NT2/D1 (cell line): Measurements from ENCODE around the gene DLL3.

Source experiments
- DNase-seq: peaks from one replicate; pipeline ENCODE4 v3.0.0-alpha.2; 2011; ENCODE audit warnings: low read depth, low spot score
- H3K27me3 ChIP-seq: 2 replicates; pipeline ENCODE4 v1.6.0; 2011; ENCODE audit warnings: mild to moderate bottlenecking; ENCODE audit not compliant: insufficient read length, insufficient read depth
- H3K36me3 ChIP-seq: 2 replicates; pipeline ENCODE4 v1.6.1; 2011; ENCODE audit warnings: mild to moderate bottlenecking, low read length, mixed read lengths; ENCODE audit not compliant: insufficient read depth, insufficient read length
- H3K4me1 ChIP-seq: 2 replicates; pipeline ENCODE4 v1.5.1; 2011; ENCODE audit not compliant: insufficient read depth, insufficient read length
- H3K4me3 ChIP-seq: 2 replicates; pipeline ENCODE4 v1.5.1; 2011; ENCODE audit warnings: low read depth; ENCODE audit not compliant: insufficient read length
- H3K9ac ChIP-seq: 2 replicates; pipeline ENCODE4 v1.6.0; 2011; ENCODE audit warnings: low read depth; ENCODE audit not compliant: insufficient read length
- H3K9me3 ChIP-seq: 2 replicates; pipeline ENCODE4 v1.5.1; 2011; ENCODE audit warnings: mild to moderate bottlenecking, low read length; ENCODE audit not compliant: insufficient read depth
- SUZ12 ChIP-seq: IDR thresholded peaks from 2 replicates; pipeline ENCODE4 v1.6.1; 2011; ENCODE audit not compliant: insufficient read length, insufficient read depth; ENCODE audit errors: extremely low read depth
- YY1 ChIP-seq: IDR thresholded peaks from 2 replicates; pipeline ENCODE4 v1.6.1; 2011; ENCODE audit not compliant: insufficient read length, insufficient read depth
- ZNF274 ChIP-seq: IDR thresholded peaks from 2 replicates; pipeline ENCODE4 v1.6.1; 2011; ENCODE audit warnings: mild to moderate bottlenecking, low read depth, low read length

DLL3 gene

DNA sequence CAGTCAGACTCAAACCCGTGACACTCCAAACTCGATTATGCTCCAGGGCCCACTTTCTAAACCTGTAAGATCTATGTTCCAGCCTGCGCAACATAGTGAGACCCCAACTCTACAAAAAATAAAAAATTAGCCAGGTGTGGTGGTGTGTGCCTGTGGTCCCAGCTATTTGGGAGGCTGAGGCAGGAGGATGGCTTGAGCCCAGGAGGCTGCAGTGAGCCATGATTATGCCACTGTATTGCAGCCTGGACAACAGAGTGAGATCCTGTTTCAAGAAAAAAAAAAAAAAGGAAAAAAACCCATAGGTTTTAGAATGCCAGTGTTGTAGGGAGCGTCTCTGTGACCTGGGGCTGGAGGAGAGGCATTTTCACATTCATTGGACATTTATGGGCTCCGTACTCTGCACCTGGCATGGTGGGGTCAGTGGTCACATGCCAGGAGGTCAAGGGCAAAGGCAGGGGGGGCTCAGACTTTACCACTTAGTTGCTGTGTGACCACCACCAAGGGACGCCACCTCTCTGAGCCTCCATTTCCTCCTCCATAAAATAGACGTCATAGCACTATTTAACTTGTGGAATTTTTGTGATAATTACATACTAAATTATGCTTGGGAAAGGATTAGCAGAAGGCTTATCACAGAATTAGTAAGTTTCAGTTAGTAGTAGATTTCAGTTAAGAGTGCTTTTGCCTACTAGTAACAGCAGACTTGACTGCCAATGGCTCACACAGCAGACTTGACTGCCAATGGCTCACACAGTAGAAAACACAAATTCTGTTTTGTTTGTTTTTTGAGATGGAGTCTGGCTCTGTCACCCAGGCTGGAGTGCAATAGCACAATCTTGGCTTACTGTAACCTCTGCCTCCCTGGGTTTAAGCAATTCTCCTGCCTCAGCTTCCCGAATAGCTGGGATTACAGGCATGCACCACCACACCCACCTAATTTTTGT is 22.1 kb downstream of the DLL3 start:
- no peaks in the 10 kb centered on the region for H3K36me3 ChIP-seq
- no peaks in the 10 kb centered on the region for H3K4me1 ChIP-seq
- H3K27me3 ChIP-seq = peaks cover 6% of the 10 kb centered on the region
- H3K4me3 ChIP-seq = no peak overlapping the region
- no peak overlapping the region for H3K9ac ChIP-seq
- no peaks in the 10 kb centered on the region for H3K9me3 ChIP-seq
- no peak for DNase-seq
- no peak for TF ChIP-seq YY1
- no peak for TF ChIP-seq SUZ12
- no peak for TF ChIP-seq ZNF274

- no peak overlapping the region for H3K9ac ChIP-seq
- no peak overlapping the region for H3K4me3 ChIP-seq
- no peak for DNase-seq
- no peaks in the 10 kb centered on the region for H3K4me1 ChIP-seq
- H3K9me3 ChIP-seq = no peaks in the 10 kb centered on the region
- TF ChIP-seq ZNF274 (no peak), SUZ12 (no peak)
- H3K36me3 ChIP-seq = no peaks in the 10 kb centered on the region
- no peaks in the 10 kb centered on the region for H3K27me3 ChIP-seq
These were observed 25.7 kb downstream of the DLL3 start for GRCh38 chr19:39524495-39524894.

DNA sequence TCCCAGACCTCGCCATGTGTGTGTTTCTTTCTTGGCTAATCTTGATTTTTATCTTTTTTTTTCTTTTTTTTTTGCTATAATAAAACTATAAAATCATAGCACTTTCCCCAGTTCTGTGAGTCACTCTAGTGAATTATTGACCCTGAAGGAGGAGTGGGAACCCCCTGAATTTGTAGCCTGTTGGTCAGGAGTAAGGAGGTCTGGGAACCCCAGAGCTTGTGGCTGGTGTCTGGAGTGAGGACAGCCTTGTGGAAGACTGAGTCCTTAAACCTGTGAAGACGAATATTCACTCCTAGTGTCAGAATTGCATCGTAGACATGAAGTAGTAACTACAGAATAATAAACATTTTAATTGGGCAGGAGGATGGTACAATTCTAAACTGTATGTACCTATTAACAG is 26.5 kb downstream of the DLL3 start:
- no peaks in the 10 kb centered on the region for H3K9me3 ChIP-seq
- no peak overlapping the region for H3K4me3 ChIP-seq
- H3K9ac ChIP-seq = no peak overlapping the region
- H3K27me3 ChIP-seq = no peaks in the 10 kb centered on the region
- H3K4me1 ChIP-seq = no peaks in the 10 kb centered on the region
- DNase-seq = no peak
- H3K36me3 ChIP-seq = no peaks in the 10 kb centered on the region
- no peak for TF ChIP-seq ZNF274
- TF ChIP-seq YY1 = no peak
- no peak for TF ChIP-seq SUZ12

DNA sequence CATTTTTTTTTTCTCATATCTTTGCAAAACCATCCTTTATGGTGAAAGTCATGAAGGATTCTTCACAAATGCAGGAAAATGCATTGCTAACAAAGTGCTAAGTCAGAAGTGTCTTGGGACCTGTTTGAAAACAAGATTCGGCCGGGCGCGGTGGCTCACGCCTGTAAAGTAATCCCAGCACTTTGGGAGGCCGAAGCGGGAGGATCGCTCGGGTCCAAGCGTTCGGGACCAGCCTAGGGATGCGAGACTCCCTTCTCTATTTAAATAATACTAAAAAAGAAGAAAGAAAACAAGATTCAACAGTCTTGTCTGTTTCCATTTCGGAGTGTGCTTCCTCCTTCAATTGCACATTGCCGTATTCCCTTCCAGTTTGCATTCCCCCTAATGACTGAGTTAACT is 33.1 kb downstream of the DLL3 start:
- no peaks in the 10 kb centered on the region for H3K4me1 ChIP-seq
- DNase-seq = no peak
- H3K27me3 ChIP-seq = no peaks in the 10 kb centered on the region
- no peak for TF ChIP-seq ZNF274
- no peak for TF ChIP-seq SUZ12
- no peak for TF ChIP-seq YY1
- H3K9me3 ChIP-seq = peaks cover 5% of the 10 kb centered on the region; the same call in 1 of the 2 replicates
- H3K9ac ChIP-seq = peak overlapping the region; percentile 79
- peaks cover 6% of the 10 kb centered on the region for H3K36me3 ChIP-seq
- peak overlapping the region; percentile 79 for H3K4me3 ChIP-seq

DNA sequence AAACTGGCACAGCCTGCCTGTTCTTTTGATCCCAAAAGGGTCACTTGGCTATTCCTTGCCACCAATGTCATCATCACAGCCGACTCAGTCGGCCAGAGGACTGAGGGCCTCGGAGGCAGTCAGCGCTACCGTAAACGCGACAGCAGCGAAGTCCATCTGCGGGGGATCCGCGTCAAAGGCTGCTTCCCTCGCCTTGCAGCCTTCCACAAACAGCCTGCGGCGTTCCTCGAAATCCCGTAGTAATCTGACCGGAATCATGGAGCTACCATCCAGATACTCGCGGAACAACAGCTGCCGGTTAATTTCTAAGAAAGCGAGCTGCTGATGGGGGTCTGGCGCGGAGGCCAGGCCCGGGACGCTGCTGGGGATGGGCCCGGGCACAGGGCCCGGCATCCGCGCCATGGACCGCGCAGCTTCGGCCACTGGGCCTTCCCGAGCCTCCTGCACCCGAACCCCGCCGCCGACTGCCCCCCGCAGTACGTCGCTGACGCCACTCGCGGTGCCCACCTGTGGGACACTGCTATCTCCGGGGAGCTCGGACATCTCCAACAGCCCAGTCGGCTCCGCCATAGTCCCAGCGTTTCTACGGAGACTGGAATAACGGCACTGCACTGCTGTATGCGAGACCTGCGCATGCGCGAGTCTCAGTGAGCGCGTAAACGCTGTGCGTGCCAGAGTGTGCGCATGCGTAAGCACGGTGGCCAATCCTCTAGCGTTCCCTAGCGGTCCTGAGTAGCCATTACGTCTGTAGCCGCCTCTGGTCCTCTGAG is 33.7 kb downstream of the DLL3 start, which contains the start of gene EID2B:
EID2B (minus strand) TSS at position 620 of the 770 bp plus-strand sequence; CDS start at position 570, 50 bp downstream.
- H3K27me3 ChIP-seq = no peaks in the 10 kb centered on the region

DNA sequence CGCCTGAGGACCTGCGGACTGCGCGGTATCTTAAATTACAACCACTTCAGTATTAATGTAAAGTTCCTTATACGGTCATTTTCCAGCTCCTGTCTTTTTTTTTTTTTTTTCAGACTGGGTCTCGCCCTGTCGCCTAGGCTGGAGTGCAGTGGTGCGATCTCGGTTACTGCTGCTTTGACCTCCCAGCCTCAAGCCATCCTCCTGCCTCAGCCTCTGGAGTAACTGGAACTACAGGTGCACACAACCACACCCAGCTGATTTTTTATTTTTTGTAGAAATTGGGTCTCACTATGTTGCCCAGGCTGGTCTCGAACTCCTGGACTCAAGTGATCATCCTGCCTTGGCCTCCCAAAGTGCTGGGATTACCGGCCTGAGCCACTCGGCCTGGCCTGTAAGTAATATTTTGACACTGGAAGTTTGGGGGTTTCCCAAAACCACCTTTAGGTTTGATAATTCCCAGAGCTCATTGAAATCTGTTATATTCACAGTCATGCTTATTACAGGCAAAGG is 34.3 kb downstream of the DLL3 start:
- H3K4me3 ChIP-seq = no peak overlapping the region
- H3K27me3 ChIP-seq = no peaks in the 10 kb centered on the region
- DNase-seq = no peak
- TF ChIP-seq YY1 (no peak), ZNF274 (no peak), SUZ12 (no peak)
- peaks cover 5% of the 10 kb centered on the region; the same call in 1 of the 2 replicates for H3K9me3 ChIP-seq
- H3K36me3 ChIP-seq = peaks cover 6% of the 10 kb centered on the region
- no peak overlapping the region for H3K9ac ChIP-seq
- H3K4me1 ChIP-seq = no peaks in the 10 kb centered on the region

More for the DNA sequence above, 33.7 kb downstream of the DLL3 start, which contains the start of gene EID2B:
- Histone ChIP-seq H3K36me3 (peaks cover 6% of the 10 kb centered on the region), H3K9ac (peak within 1 kb of the TSS; percentile 79), H3K4me1 (no peaks in the 10 kb centered on the region), H3K4me3 (peak within 1 kb of the TSS; percentile 79), H3K9me3 (peaks cover 5% of the 10 kb centered on the region; the same call in 1 of the 2 replicates)
- DNase-seq = peak; percentile 91
- no peak for TF ChIP-seq YY1
- no peak for TF ChIP-seq SUZ12
- no peak for TF ChIP-seq ZNF274

- H3K4me1 ChIP-seq = no peaks in the 10 kb centered on the region
- no peak for DNase-seq
- peaks cover 6% of the 10 kb centered on the region for H3K36me3 ChIP-seq
- no peak overlapping the region for H3K9ac ChIP-seq
- no peaks in the 10 kb centered on the region for H3K27me3 ChIP-seq
- TF ChIP-seq YY1 (no peak), SUZ12 (no peak), ZNF274 (no peak)
- no peak overlapping the region for H3K4me3 ChIP-seq
- peaks cover 5% of the 10 kb centered on the region; the same call in 1 of the 2 replicates for H3K9me3 ChIP-seq
These were observed 35.0 kb downstream of the DLL3 start for GRCh38 chr19:39533791-39534190.
